Activated T-cell treated with anti-CD3 and anti-CD28 coated beads for 1 hour (primary cell): ENCODE results near the gene TMEM217.
"Not testable (repeated sequence)": the region's sequence is repeated elsewhere in the genome, so short reads cannot be mapped to it uniquely, and the experiment has no call there.

Experiments used
- DNase-seq: peaks from one replicate; pipeline ENCODE4 v3.0.0-alpha.2; 2020; ENCODE audit warnings: low read depth

The TMEM217 gene

DNA sequence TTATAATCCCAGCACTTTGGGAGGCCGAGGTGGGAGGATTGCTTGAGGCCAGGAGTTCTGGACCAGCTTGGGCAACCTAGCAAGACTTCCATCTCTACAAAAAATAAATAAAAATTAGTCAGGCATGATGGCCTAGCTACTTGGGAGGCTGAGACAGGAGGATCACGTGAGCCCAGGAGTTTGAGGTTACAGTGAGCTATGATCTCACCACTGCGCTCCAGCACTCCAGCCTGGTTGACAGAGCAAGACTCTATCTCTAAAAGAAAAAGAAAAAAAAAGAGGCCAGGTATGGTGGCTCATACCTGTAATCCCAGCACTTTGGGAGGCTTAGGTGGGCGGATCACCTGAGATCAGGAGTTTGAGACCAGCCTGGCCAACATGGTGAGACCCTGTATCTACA is 77.3 kb downstream of the TMEM217 start:
- DNase-seq = not testable (repeated sequence)

DNA sequence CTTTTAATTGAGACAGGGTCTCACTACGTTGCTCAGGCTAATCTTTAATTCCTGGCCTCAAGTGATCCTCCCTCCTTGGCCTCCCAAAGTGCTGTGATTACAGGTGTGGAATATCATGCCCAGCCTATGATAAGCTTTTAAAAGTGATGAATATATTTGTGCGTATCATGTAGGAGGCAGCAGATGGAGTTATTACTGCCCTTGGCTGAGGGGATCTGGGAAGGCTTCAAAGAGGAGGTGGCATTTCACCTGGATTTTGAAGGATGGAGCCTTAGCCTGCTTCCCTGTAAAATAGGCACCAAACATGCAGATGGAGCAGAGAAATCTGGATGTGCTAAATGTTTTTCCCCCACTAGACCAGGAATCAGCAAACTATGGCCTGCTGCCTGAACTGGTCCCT is 77.9 kb downstream of the TMEM217 start:
- no peak for DNase-seq

DNA sequence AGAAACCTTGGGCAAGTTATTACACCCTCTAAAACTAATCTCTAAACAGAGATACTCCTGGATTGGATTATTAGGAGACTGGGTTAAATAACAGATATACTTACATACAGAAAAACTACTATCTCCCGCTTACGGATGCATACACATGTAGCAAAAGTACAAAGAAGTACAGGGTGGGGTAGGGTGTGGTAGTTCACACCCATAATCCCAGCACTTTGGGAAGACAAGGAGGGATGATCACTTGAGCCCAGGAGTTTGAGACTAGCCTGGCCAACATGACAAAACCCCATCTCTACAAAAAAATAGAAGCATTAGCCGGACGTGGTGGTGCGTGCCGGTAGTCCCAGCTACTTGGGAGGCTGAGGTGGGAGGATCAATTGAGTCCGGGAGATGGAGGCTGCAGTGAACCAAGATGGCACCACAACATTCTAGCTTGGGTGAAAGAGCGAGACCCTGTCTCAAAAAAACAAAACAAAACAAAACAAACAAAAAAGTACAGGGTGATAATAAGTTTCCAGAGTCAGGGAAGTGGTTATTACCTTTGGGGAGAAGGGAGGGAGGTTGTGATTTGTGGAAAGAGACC is 79.9 kb downstream of the TMEM217 start:
- no peak for DNase-seq

GRCh38 chr6:37177077-37177934 is 80.6 kb downstream of the TMEM217 start:
- DNase-seq = no peak

DNA sequence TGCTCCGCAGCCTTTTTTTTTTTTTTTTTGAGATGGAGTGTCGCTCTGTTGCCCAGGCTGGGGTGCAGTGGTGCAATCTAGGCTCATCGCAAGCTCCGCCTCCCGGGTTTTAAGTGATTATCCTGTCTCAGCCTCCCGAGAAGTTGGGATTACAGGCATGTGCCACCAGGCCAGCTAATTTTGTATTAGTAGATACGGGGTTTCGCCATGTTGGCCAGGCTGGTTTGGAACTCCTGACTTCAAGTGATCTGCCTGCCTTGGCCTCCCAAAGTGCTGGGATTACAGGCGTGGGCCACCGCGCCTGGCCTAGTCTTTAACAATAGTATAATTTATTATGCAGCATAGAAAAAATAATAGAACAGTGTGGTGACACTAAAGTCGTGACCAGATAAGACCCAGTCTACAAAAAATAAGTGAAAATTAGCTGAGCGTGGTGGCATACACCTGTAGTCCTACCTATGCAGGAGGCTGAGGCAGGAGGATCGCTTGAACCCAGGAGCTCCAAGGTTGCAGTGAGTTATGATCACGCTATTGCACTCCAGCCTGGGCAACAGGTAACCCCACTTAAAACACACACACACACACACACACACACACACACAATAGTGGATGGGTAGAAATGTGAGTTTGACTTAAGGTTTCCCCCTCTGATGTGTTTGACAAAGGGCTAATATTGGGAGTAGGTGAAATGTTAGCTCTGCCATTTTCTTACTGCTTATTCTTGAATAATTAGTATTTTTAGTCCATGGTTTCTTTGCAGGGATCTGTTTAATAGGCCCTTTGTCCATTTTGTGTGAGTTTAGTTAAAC is 81.5 kb downstream of the TMEM217 start:
- DNase-seq = no peak

DNA sequence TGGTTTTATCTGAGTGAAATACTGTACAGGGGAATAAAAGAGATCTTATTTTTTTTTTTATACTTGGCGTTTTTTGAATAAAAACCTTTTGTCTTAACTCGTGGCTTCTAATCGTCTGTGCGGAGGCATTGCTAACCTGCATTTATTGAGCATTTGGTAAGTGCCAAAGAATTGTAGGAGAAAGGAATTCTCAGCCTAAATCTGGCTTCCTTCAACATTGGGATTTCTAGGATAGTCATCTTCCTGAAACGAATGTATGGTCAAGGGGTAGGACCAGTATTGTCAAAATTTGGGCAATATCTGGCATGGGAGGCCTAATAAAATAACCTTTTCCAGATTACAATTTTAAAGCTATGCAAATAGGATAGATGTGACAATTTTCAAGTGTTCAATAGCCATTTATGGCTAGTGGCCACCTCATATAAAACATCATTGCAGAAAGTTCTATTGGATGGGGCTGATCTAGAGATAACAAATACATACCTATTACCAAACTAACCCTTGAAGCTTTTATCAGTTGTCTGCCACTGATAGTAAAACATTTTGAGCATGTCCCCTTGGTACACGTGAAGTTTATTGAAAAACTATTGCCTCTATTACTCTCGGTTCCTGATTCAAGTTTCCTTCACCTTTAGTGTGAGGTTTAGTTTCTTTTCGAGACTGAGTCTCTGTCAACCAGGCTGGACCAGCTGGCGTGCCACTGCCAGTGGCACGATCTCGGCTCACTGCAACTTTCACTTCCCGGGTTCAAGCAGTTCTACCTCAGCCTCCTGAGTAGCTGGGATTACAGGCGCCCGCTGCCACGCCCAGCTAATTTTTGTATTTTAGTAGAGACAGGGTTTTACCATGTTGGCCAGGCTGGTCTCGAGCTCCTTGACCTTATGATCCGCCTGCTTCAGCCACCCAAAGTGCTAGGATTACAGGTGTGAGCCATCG is 82.3 kb downstream of the TMEM217 start:
- DNase-seq = no peak

- no peak for DNase-seq
Observed at GRCh38 chr6:37174515-37175331, 83.2 kb downstream of the TMEM217 start.

- no peak for DNase-seq
Observed at GRCh38 chr6:37174196-37174514, 83.8 kb downstream of the TMEM217 start.

DNA sequence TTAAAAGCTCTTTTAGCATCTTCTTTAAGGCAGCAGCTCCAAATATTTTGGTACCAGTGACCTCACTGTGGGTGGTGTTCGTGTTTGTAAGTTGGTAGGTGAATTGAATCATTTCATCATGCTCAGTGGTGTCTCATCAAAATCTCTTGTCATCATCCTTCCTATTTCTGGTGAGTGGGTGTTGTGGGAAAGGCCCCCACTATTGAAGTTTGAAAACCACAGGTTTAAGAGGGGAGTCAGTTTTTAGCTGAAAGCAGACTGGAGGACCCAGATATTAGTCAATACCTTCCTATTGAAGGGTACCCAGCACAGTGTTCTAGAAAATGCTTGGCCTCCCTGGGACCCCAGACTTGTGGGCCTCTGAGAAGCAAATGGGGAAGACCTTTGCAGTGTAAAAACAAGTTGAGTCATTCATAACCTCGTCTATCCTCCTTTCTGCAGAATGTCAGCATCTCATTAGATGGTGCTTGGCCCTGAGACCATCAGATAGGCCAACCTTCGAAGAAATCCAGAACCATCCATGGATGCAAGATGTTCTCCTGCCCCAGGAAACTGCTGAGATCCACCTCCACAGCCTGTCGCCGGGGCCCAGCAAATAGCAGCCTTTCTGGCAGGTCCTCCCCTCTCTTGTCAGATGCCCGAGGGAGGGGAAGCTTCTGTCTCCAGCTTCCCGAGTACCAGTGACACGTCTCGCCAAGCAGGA is 84.3 kb downstream of the TMEM217 start:
- no peak for DNase-seq

- DNase-seq = no peak
Observed at GRCh38 chr6:37172912-37173492, 84.9 kb downstream of the TMEM217 start.

- peak; percentile 90 for DNase-seq
Observed at GRCh38 chr6:37171970-37172812, 85.8 kb downstream of the TMEM217 start.

DNA sequence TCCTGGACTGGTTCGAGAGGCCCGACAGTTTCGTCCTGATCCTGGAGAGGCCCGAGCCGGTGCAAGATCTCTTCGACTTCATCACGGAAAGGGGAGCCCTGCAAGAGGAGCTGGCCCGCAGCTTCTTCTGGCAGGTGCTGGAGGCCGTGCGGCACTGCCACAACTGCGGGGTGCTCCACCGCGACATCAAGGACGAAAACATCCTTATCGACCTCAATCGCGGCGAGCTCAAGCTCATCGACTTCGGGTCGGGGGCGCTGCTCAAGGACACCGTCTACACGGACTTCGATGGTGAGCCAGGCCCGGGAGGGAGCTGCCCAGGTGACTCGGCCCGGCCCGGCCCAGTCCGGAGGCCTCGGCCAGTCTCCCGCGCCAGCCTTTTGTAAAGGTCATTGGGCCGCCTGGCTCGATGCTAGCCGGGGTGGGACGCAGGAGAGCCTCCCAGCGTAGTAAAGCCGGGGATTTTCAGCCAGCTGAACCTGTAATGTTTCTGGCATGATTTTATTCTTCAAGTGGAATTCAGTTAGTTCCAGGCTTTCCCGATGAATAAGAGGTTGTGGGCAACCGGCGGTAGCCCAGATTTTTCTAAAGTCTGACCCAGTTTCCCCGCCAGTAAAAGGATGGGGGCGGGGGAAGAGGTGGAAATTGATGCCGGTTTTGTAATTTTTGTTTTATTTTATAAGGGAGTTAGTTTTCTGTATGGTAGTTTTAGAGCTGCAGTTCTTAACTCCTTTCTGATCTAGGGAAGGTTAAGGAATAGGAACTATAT is 86.6 kb downstream of the TMEM217 start:
- no peak for DNase-seq

DNA sequence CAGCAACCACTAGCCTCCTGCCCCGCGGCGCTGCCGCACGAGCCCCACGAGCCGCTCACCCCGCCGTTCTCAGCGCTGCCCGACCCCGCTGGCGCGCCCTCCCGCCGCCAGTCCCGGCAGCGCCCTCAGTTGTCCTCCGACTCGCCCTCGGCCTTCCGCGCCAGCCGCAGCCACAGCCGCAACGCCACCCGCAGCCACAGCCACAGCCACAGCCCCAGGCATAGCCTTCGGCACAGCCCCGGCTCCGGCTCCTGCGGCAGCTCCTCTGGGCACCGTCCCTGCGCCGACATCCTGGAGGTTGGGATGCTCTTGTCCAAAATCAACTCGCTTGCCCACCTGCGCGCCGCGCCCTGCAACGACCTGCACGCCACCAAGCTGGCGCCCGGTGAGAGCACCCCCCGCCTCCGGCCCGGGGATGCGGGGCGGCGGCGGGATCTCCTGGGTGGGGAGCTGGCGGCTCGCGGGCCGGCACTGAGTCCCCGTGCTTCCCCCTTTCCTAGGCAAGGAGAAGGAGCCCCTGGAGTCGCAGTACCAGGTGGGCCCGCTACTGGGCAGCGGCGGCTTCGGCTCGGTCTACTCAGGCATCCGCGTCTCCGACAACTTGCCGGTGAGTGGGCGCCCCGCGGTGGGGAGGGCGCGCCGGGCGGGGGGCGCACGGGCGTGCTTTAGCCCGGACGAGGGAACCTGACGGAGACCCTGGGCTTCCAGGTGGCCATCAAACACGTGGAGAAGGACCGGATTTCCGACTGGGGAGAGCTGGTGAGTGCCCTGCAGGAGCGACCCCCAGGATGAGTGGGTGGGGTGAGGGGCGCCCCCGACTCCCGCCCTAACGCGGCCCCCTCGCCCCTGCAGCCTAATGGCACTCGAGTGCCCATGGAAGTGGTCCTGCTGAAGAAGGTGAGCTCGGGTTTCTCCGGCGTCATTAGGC is 87.4 kb downstream of the TMEM217 start:
- no peak for DNase-seq

DNA sequence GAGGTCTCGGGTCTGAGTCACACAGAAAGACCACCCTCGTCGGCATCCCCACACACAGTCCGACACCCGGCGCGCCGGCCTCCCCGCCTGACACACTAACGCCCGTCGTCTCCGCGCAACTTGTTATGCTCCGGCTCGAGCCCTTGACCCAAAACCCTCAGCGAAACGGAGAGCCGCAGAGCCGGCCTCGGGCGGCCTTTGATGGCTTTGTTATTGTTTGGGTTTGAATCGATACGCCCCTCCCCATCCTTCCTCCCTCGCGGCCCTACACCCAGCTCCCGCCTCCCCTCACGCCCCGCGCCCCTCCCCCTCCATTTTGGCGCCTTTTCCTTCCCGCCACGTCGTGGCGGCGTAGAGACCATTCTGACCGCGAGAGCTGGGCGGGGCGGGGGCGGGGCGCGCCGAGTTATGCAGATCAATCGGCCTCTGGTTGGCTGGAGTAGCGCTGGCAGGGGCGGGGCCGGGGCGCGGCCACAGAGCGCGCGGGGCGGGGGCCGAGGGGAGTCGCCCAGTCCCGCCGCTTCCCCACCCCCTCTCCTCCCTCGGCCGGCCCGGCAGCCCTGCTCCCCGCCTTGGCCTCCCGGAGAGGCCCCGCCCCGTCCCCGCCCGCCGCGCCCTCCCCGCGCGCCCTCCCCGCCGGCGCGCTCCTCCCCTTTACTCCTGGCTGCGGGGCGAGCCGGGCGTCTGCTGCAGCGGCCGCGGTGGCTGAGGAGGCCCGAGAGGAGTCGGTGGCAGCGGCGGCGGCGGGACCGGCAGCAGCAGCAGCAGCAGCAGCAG is 88.3 kb downstream of the TMEM217 start, which contains the start of gene PIM1:
Gene PIM1 (plus strand): TSS at position 657 of the 777 bp plus-strand sequence. CDS start 424 bp downstream, outside the sequence.
- DNase-seq = peak; percentile 99

- no peak for DNase-seq
Observed at GRCh38 chr6:37168811-37169495, 89.0 kb downstream of the TMEM217 start.
